Measurements from ENCODE around the gene RTN1. TPM values are rescaled to one million over a fixed set of nuclear protein-coding genes. Genes with fewer than 3 reads are reported as not detected.

Gene RTN1
- total RNA-seq, 1 experiment from 2014 or later, result 0.05 TPM

GRCh38 chr14:59753512-59753911 is 117.1 kb downstream of the RTN1 start:
- Histone ChIP-seq H3K27ac (ENCODE audit: low read length) (no peak overlapping the region), H3K36me3 (ENCODE audit: control insufficient read depth, insufficient read depth, low read length) (no peaks in the 10 kb centered on the region), H3K4me1 (ENCODE audit: control insufficient read depth, insufficient read depth, low read length) (no peaks in the 10 kb centered on the region), H3K9me3 (ENCODE audit: control insufficient read depth, insufficient read depth, low read depth, low read length) (no peaks in the 10 kb centered on the region), H3K4me3 (ENCODE audit: low read depth in 2 of 2, low read length in 2 of 2) (no peak overlapping the region), H3K27me3 (ENCODE audit: control insufficient read depth, insufficient read depth, low read length) (no peaks in the 10 kb centered on the region)
- BruUV-seq (replicated peaks), result no TSS peak
- CTCF ChIA-PET, result no interaction called here
- in situ Hi-C loops (cut with HindIII; ENCODE audit: low pct_unique_long_range_greater_than_20kb, low sequenced_read_pairs), result no loop called here
- POLR2A ChIA-PET, result interaction anchor here (1.1 kb wide), 1 partner anchor 432 kb away, joined by 3 read pairs; no protein-coding TSS in a partner anchor
- no peak for TF ChIP-seq POLR2AphosphoS5 (IDR thresholded peaks at IDR 0.05; ENCODE audit: low read depth, low read length)
- no peak for TF ChIP-seq TCF7L2 (IDR thresholded peaks at IDR 0.05; ENCODE audit: low read depth, low read length)
- no peak for TF ChIP-seq SIN3A (IDR thresholded peaks at IDR 0.05; ENCODE audit: borderline replicate concordance, insufficient read depth, low read depth, low read length)
- no peak for TF ChIP-seq REST (IDR thresholded peaks at IDR 0.05; ENCODE audit: insufficient read depth in 1 of 2, low read depth in 2 of 2, low read length in 1 of 2)
- no peak for TF ChIP-seq CTCF (IDR thresholded peaks at IDR 0.05)
- DNase-seq (ENCODE audit: low read depth, low spot score), result no peak
- ATAC-seq, result no peak
- intact Hi-C loops (cut with micrococcal nuclease; ENCODE audit: unreplicated experiment), result no loop called here

GRCh38 chr14:59751578-59751977 is 119.0 kb downstream of the RTN1 start:
- no TSS peak for BruUV-seq (replicated peaks)
- in situ Hi-C loops (cut with HindIII; ENCODE audit: low pct_unique_long_range_greater_than_20kb, low sequenced_read_pairs), result no loop called here
- POLR2A ChIA-PET, result no interaction called here
- H3K27me3 ChIP-seq (ENCODE audit: control insufficient read depth, insufficient read depth, low read length), result no peaks in the 10 kb centered on the region
- H3K36me3 ChIP-seq (ENCODE audit: control insufficient read depth, insufficient read depth, low read length), result no peaks in the 10 kb centered on the region
- H3K27ac ChIP-seq (ENCODE audit: low read length), result no peak overlapping the region
- CTCF ChIA-PET, result no interaction called here
- no peaks in the 10 kb centered on the region for H3K9me3 ChIP-seq (ENCODE audit: control insufficient read depth, insufficient read depth, low read depth, low read length)
- DNase-seq (ENCODE audit: low read depth, low spot score) (no peak), ATAC-seq (no peak)
- intact Hi-C loops (cut with micrococcal nuclease; ENCODE audit: unreplicated experiment), result no loop called here
- no peak overlapping the region for H3K4me3 ChIP-seq (ENCODE audit: low read depth in 2 of 2, low read length in 2 of 2)
- no peaks in the 10 kb centered on the region for H3K4me1 ChIP-seq (ENCODE audit: control insufficient read depth, insufficient read depth, low read length)
- TF ChIP-seq TCF7L2 (IDR thresholded peaks at IDR 0.05; ENCODE audit: low read depth, low read length) (no peak), POLR2AphosphoS5 (IDR thresholded peaks at IDR 0.05; ENCODE audit: low read depth, low read length) (no peak), SIN3A (IDR thresholded peaks at IDR 0.05; ENCODE audit: borderline replicate concordance, insufficient read depth, low read depth, low read length) (no peak), CTCF (IDR thresholded peaks at IDR 0.05) (no peak), REST (IDR thresholded peaks at IDR 0.05; ENCODE audit: insufficient read depth in 1 of 2, low read depth in 2 of 2, low read length in 1 of 2) (no peak)

Data from Panc1 (cell line).